A549 (cell line): ENCODE data around the gene NOL3.

Source experiments
- CHD2 ChIP-seq: fragments of 150-350 bp; IDR thresholded peaks from 2 replicates; pipeline ENCODE4 v1.6.1; 2014; ENCODE audit warnings: low read length; ENCODE audit not compliant: partially characterized antibody
- EHF ChIP-seq: fragments of 250-450 bp; sonication (Bioruptor Pico); IDR thresholded peaks from 2 replicates; pipeline ENCODE4 v1.5.0; 2020; ENCODE audit warnings: mild to moderate bottlenecking
- JUN ChIP-seq, 2 experiments: fragments of >200 bp; sonication (Bioruptor Twin); formaldehyde crosslinking; IDR thresholded peaks; 2 replicates in 1 of 2; 3 replicates in 1 of 2; pipeline ENCODE4 v1.6.1; 2016 to 2017
- POLR2A ChIP-seq: IDR thresholded peaks from 2 replicates; pipeline ENCODE4 v1.6.1; 2012; ENCODE audit warnings: mild to moderate bottlenecking, low read length
- TP53 ChIP-seq: fragments of 250-450 bp; sonication (Bioruptor Pico); IDR thresholded peaks from 2 replicates; pipeline ENCODE4 v1.5.0; 2021; ENCODE audit warnings: mild to moderate bottlenecking, moderate library complexity
- TF ChIP-seq, protein P1 (sequence below): fragments of >200 bp; sonication (Bioruptor Twin); formaldehyde crosslinking; IDR thresholded peaks from 3 replicates; pipeline ENCODE4 v1.5.1; 2016

DNA sequence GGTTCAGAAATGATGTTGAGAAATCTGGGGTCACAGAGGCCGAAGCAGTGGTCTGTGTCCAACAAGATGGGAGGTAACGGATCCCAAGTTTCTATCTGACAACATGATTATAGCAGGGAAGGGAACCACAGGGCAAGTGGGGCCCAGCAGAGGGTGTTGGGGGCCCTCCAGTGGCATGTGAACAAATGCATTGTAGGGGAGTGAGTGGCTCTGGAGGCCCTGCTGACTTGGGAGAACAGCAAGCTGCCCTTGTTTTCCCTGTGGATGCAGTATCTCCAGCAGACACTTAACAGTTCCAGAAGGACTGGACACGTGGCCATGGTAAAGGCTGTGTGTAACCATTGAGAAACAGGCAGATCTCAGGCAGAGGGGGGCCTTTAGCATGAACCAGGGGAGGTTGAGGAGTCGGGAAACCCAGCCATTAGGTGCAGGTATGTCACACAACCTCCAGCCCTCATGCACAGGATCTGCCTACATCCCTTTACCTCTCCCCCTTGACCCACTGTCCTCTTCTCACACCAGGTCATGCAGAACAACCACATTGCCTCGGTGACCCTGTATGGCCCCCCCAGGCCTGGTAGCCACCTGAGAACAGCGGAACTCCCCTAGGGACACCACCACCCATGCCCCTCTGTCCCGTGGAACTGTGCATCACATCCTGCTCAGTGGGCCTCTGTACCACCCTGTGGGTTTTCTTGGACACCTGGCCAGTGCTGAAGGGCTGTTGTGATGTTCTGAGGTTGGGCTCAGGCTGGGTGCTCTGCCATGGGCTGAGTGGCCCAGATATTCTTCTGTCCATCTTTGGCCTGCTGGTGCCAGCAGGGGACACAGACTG is 23.6 kb upstream of the NOL3 start:
- TF ChIP-seq, protein P1, sequence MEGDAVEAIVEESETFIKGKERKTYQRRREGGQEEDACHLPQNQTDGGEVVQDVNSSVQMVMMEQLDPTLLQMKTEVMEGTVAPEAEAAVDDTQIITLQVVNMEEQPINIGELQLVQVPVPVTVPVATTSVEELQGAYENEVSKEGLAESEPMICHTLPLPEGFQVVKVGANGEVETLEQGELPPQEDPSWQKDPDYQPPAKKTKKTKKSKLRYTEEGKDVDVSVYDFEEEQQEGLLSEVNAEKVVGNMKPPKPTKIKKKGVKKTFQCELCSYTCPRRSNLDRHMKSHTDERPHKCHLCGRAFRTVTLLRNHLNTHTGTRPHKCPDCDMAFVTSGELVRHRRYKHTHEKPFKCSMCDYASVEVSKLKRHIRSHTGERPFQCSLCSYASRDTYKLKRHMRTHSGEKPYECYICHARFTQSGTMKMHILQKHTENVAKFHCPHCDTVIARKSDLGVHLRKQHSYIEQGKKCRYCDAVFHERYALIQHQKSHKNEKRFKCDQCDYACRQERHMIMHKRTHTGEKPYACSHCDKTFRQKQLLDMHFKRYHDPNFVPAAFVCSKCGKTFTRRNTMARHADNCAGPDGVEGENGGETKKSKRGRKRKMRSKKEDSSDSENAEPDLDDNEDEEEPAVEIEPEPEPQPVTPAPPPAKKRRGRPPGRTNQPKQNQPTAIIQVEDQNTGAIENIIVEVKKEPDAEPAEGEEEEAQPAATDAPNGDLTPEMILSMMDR = no peak
- TF ChIP-seq POLR2A = no peak
- TF ChIP-seq JUN (IDR thresholded peaks at IDR 0.05) = no peak
- no peak for TF ChIP-seq CHD2
- no peak for TF ChIP-seq EHF
- no peak for TF ChIP-seq TP53 (CRISPR knock-in tag)
